A673 (cell line): ENCODE data around the gene MYH15. TPM values are rescaled to one million over a fixed set of nuclear protein-coding genes. Genes with fewer than 3 reads are reported as not detected.

ENCODE experiments used
- BruUV-seq: library from RNA; stranded (reverse); fragments of 400-500 nt; replicated peaks from 2 replicates; lab custom pipeline; 2021; lab: Mats Ljungman, UMichigan
- CTCF ChIA-PET: fragments of 300-600 bp; sonication (Branson Sonifier 250); formaldehyde crosslinking; loops from one replicate; lab custom pipeline; 2022; ENCODE audit warnings: antibody characterized with exemption; lab: Charles Lee
- POLR2A ChIA-PET: fragments of 300-600 bp; sonication (Branson Sonifier 250); formaldehyde crosslinking; loops from one replicate; lab custom pipeline; 2022; ENCODE audit warnings: antibody characterized with exemption; ENCODE audit not compliant: low non-redundant PET; lab: Charles Lee
- DNase-seq: peaks from one replicate; pipeline ENCODE4 v3.0.0-alpha.2; 2015; ENCODE audit warnings: low spot score
- H3K27ac ChIP-seq: fragments of 200-600 bp; sonication (generic); 2 replicates; pipeline ENCODE4 v1.5.1; 2016; ENCODE audit warnings: mixed run types, low read depth, mild to moderate bottlenecking, mixed read lengths, antibody characterized with exemption, low read length; ENCODE audit not compliant: poor library complexity, severe bottlenecking
- H3K27me3 ChIP-seq: fragments of 200-600 bp; sonication (generic); replicated peaks from 2 replicates; pipeline ENCODE4 v1.6.1; 2017; ENCODE audit warnings: mixed run types, low read depth, mild to moderate bottlenecking, mixed read lengths, antibody characterized with exemption, low read length; ENCODE audit not compliant: insufficient read depth, poor library complexity
- H3K36me3 ChIP-seq: fragments of 200-600 bp; sonication (generic); 2 replicates; pipeline ENCODE4 v1.6.1; 2016; ENCODE audit warnings: mixed run types, mild to moderate bottlenecking, mixed read lengths, antibody characterized with exemption, low read length; ENCODE audit not compliant: insufficient read depth, poor library complexity, severe bottlenecking
- H3K4me1 ChIP-seq: fragments of 200-600 bp; sonication (generic); 2 replicates; pipeline ENCODE4 v1.6.1; 2017; ENCODE audit warnings: mixed run types, mild to moderate bottlenecking, mixed read lengths, antibody characterized with exemption, low read length; ENCODE audit not compliant: insufficient read depth, poor library complexity, severe bottlenecking
- H3K4me3 ChIP-seq: fragments of 200-600 bp; sonication (generic); 2 replicates; pipeline ENCODE4 v1.5.1; 2016; ENCODE audit warnings: low read depth, mixed run types, mild to moderate bottlenecking, mixed read lengths, low read length; ENCODE audit not compliant: poor library complexity, severe bottlenecking
- H3K9me3 ChIP-seq: fragments of 200-600 bp; sonication (generic); 2 replicates; pipeline ENCODE4 v1.6.1; 2016; ENCODE audit warnings: mixed run types, low read depth, mild to moderate bottlenecking, mixed read lengths, antibody characterized with exemption, low read length; ENCODE audit not compliant: poor library complexity, severe bottlenecking
- EZH2 ChIP-seq: fragments of 200-600 bp; sonication (generic); IDR thresholded peaks from 2 replicates; pipeline ENCODE4 v1.6.1; 2017; ENCODE audit warnings: borderline replicate concordance, low read depth, mild to moderate bottlenecking, mixed read lengths, antibody characterized with exemption, low read length; ENCODE audit not compliant: poor library complexity, severe bottlenecking
- intact Hi-C: fragments of 100-400 bp; cut with micrococcal nuclease; formaldehyde crosslinking; loops from one replicate; pipeline ENCODE4 v1.10.0; 2022; ENCODE audit not compliant: unreplicated experiment
- total RNA-seq: library from RNA; stranded (reverse); gene quantifications from 2 replicates; pipeline ENCODE4 v1.2.3, GENCODE V29; 2021
- TF ChIP-seq, protein P1 (sequence below): fragments of 300-800, 200-600 bp; sonication (generic); conservative IDR thresholded peaks from 2 replicates; pipeline ENCODE4 v1.5.1; 2017; ENCODE audit warnings: low read depth, mild to moderate bottlenecking, antibody characterized with exemption, low read length, moderate library complexity, mixed read lengths

MYH15 gene
- total RNA-seq, 1 experiment from 2014 or later, result 1.2 TPM

DNA sequence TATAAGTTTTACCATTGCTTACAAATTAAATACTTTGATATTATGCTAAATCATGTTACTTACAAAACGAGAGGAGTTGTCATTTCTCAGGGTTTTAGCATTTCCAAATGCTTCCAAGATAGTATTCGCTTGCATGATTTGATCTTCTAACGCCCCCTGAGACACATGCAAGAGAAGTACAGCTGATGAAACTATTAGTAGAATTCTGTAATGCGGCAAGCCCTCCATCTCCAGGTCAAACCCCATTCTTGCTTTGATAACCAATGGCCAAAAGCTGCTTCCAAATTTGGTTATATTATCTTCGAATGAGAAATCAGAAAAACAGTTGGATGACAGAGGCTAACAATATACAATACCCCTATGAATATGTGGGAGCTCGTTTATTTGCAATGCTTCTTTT lies 14.7 kb downstream of the MYH15 start:
- BruUV-seq, result no TSS peak
- intact Hi-C loops, result loop anchor here (10.0 kb wide), 2 partner anchors 169 to 589 kb away; no protein-coding TSS in a partner anchor
- CTCF ChIA-PET, result interaction anchor here (0.5 kb wide), 1 partner anchor 432 kb away, joined by 5 read pairs; no protein-coding TSS in a partner anchor

DNA sequence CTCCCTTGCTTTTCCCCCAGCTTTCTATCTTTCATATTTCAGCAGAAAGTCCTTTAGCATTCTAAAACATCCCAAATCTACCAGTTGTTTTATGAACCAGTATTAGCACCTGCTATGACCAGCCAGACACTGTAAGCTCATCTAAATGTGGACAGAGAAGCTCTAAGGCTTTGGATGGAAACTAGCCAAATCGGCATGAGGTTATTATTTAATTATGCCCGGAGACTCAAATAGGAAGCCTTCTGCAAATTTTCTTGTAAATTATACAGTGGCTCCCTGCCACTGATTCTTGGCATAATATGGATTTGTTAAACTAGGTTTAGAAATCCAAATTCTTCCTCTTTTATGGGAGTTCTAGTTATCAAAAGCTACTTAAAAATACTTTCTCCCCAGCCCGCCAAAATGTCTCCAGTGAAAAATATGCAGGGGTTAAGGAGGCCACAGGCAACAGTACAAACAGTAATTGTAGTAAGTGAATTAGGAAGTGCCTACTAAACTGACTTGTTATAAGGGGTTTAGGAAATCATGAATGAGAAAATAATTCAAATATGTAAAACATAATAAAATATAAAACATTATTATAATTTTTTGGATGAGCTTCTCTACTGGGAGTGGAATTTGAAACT lies 15.4 kb downstream of the MYH15 start:
- POLR2A ChIA-PET, result interaction anchor here (0.6 kb wide), 1 partner anchor 43 kb away, joined by 3 read pairs; no protein-coding TSS in a partner anchor
- CTCF ChIA-PET, result interaction anchor here (0.7 kb wide), 1 partner anchor 270 kb away, joined by 4 read pairs; no protein-coding TSS in a partner anchor
- Histone ChIP-seq H3K9me3 (no peaks in the 10 kb centered on the region), H3K4me3 (no peak overlapping the region), H3K27me3 (no peaks in the 10 kb centered on the region), H3K27ac (no peak overlapping the region), H3K4me1 (peaks cover 19% of the 10 kb centered on the region), H3K36me3 (no peaks in the 10 kb centered on the region)
- peak; percentile 77 for DNase-seq
- intact Hi-C loops, result loop anchor here (10.0 kb wide), 2 partner anchors 170 to 590 kb away; no protein-coding TSS in a partner anchor
- BruUV-seq, result no TSS peak
- TF ChIP-seq, protein P1, sequence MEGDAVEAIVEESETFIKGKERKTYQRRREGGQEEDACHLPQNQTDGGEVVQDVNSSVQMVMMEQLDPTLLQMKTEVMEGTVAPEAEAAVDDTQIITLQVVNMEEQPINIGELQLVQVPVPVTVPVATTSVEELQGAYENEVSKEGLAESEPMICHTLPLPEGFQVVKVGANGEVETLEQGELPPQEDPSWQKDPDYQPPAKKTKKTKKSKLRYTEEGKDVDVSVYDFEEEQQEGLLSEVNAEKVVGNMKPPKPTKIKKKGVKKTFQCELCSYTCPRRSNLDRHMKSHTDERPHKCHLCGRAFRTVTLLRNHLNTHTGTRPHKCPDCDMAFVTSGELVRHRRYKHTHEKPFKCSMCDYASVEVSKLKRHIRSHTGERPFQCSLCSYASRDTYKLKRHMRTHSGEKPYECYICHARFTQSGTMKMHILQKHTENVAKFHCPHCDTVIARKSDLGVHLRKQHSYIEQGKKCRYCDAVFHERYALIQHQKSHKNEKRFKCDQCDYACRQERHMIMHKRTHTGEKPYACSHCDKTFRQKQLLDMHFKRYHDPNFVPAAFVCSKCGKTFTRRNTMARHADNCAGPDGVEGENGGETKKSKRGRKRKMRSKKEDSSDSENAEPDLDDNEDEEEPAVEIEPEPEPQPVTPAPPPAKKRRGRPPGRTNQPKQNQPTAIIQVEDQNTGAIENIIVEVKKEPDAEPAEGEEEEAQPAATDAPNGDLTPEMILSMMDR, result no peak
- TF ChIP-seq EZH2, result no peak

More for the DNA sequence above, 14.7 kb downstream of the MYH15 start:
- Histone ChIP-seq H3K27me3 (no peaks in the 10 kb centered on the region), H3K27ac (no peak overlapping the region), H3K9me3 (no peaks in the 10 kb centered on the region), H3K4me1 (peaks cover 19% of the 10 kb centered on the region), H3K4me3 (no peak overlapping the region), H3K36me3 (no peaks in the 10 kb centered on the region)
- DNase-seq, result no peak
- no peak for TF ChIP-seq EZH2
- TF ChIP-seq, protein P1, result no peak
- POLR2A ChIA-PET, result no interaction called here

DNA sequence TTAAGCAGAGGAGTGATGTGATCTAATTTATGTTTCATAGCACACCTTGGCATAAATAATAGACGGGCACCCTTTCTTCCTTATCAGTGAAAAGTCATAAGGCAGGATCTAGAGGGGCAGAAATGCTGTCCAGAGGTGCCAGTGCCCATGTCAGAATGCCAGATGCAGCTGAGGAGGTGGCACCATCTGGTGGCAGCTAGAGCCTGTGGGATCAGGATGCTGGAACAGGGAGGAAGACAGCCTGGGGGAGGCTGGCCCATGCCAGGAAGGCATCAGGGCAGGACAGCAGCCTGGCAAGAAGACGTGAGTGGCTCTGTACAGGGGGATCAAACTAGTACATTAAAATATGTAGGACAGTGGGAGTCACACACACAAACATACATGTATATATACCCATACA lies 16.5 kb downstream of the MYH15 start:
- no peaks in the 10 kb centered on the region for H3K9me3 ChIP-seq
- ChIA-PET CTCF (no interaction called here), POLR2A (no interaction called here)
- intact Hi-C loops, result loop anchor here (10.0 kb wide), 2 partner anchors 171 to 591 kb away; no protein-coding TSS in a partner anchor
- no peaks in the 10 kb centered on the region for H3K36me3 ChIP-seq
- TF ChIP-seq EZH2, result no peak
- TF ChIP-seq, protein P1, result peak; percentile 66
- H3K27ac ChIP-seq, result no peak overlapping the region
- H3K27me3 ChIP-seq, result no peaks in the 10 kb centered on the region
- BruUV-seq, result no TSS peak
- H3K4me1 ChIP-seq, result peaks cover 19% of the 10 kb centered on the region
- no peak for DNase-seq
- no peak overlapping the region for H3K4me3 ChIP-seq
